CD4-positive, alpha-beta memory T cell (primary cell): ENCODE measurements around the gene GPRASP2. TPM values are rescaled to one million over a fixed set of nuclear protein-coding genes. Genes with fewer than 3 reads are reported as not detected.
"Not testable (repeated sequence)": the region's sequence is repeated elsewhere in the genome, so short reads cannot be mapped to it uniquely, and the experiment has no call there.

Source experiments
- CTCF ChIA-PET: fragments of 350-600 bp; sonication (Branson Sonifier 250); formaldehyde crosslinking; loops from one replicate; lab custom pipeline; 2021; ENCODE audit warnings: inconsistent platforms; ENCODE audit not compliant: partially characterized antibody; lab: Charles Lee
- POLR2A ChIA-PET: fragments of 350-600 bp; sonication (Branson Sonifier 250); formaldehyde crosslinking; loops from one replicate; lab custom pipeline; 2021; ENCODE audit not compliant: partially characterized antibody; lab: Charles Lee
- DNase-seq, 5 donors: peaks; one replicate each; pipeline versions ENCODE4 v3.0.0 to v3.0.0-alpha.2; 2020 to 2022; ENCODE audit warnings: mixed read lengths in 1 of 5
- H3K27ac ChIP-seq: one replicate; pipeline ENCODE4 v1.7.0; 2013; ENCODE audit warnings: low read depth, low read length
- H3K27me3 ChIP-seq: 2 replicates; pipeline ENCODE4 v1.7.0; 2013; ENCODE audit warnings: mild to moderate bottlenecking, low read length, moderate library complexity; ENCODE audit not compliant: insufficient read depth
- H3K36me3 ChIP-seq: 2 replicates; pipeline ENCODE4 v1.7.0; 2013; ENCODE audit warnings: mild to moderate bottlenecking, low read length, moderate library complexity; ENCODE audit not compliant: insufficient read depth
- H3K4me1 ChIP-seq: 2 replicates; pipeline ENCODE4 v1.7.0; 2013; ENCODE audit warnings: mild to moderate bottlenecking, low read length, moderate library complexity; ENCODE audit not compliant: insufficient read depth
- H3K4me3 ChIP-seq, 2 donors: one replicate each; pipeline ENCODE4 v1.7.0; 2013; ENCODE audit warnings: low read length in 2 of 2, mild to moderate bottlenecking in 1 of 2
- H3K9me3 ChIP-seq, 2 donors: one replicate each; pipeline ENCODE4 v1.7.0; 2013; ENCODE audit warnings: low read length in 2 of 2, control low read depth in 1 of 2; ENCODE audit not compliant: control insufficient read depth in 1 of 2
- H3K27ac Mint-ChIP-seq, 7 donors: one replicate each; pipeline ENCODE4 v1.8.0; 2020 to 2021; ENCODE audit warnings: mixed read lengths in 7 of 7, mild to moderate bottlenecking in 6 of 7, inconsistent platforms in 3 of 7, moderate library complexity in 3 of 7
- H3K27me3 Mint-ChIP-seq, 2 donors: one replicate each; pipeline ENCODE4 v1.8.0; 2020 to 2021; ENCODE audit warnings: mixed read lengths in 2 of 2
- H3K36me3 Mint-ChIP-seq, 2 donors: one replicate each; pipeline ENCODE4 v1.8.0; 2020 to 2021; ENCODE audit warnings: mixed read lengths in 2 of 2, inconsistent platforms in 1 of 2, mild to moderate bottlenecking in 1 of 2
- H3K4me1 Mint-ChIP-seq, 4 donors: one replicate each; pipeline ENCODE4 v1.8.0; 2020 to 2021; ENCODE audit warnings: mixed read lengths in 4 of 4, mild to moderate bottlenecking in 1 of 4
- H3K4me3 Mint-ChIP-seq, 8 donors: one replicate each; pipeline ENCODE4 v1.8.0; 2020 to 2021; ENCODE audit warnings: mixed read lengths in 8 of 8, mild to moderate bottlenecking in 7 of 8, moderate library complexity in 6 of 8, inconsistent platforms in 3 of 8
- H3K9me3 Mint-ChIP-seq, 8 donors: one replicate each; pipeline ENCODE4 v1.8.0; 2020 to 2021; ENCODE audit warnings: mixed read lengths in 8 of 8, mild to moderate bottlenecking in 5 of 8, inconsistent platforms in 3 of 8, moderate library complexity in 1 of 8
- intact Hi-C: fragments of 100-400 bp; cut with micrococcal nuclease; formaldehyde crosslinking; loops from one replicate; pipeline ENCODE4 v1.15.1; 2023
- polyA plus RNA-seq, 2 donors: library from polyadenylated mRNA; unstranded; fragments of 300-500 nt; fragmentation: Illumina TruSeq; gene quantifications; one replicate each; pipeline ENCODE4 v1.2.3, GENCODE V29; 2021
- total RNA-seq, 2 experiments: library from RNA; stranded (reverse); gene quantifications; one replicate each; pipeline ENCODE4 v1.2.3, GENCODE V29; 2021

GPRASP2 gene
- total and polyA plus RNA-seq, 4 experiments from 2014 or later, result 1.6 to 3.2 (median 2.0) TPM

- no peak for DNase-seq
- Histone ChIP-seq H3K4me1 (peaks cover 7% of the 10 kb centered on the region), H3K36me3 (no peaks in the 10 kb centered on the region), H3K27ac (no peak overlapping the region), H3K27me3 (no peaks in the 10 kb centered on the region), H3K9me3 (no peaks in the 10 kb centered on the region), H3K4me3 (no peak overlapping the region)
- Mint-ChIP-seq H3K4me1 (peaks cover 12 to 17% (median 14%) of the 10 kb centered on the region in 4 donors), H3K27me3 (peaks cover 6 to 10% of the 10 kb centered on the region in 2 donors), H3K9me3 (peaks cover 0 to 2% (median 0%) of the 10 kb centered on the region in 8 donors), H3K27ac (no peak overlapping the region), H3K36me3 (no peaks in the 10 kb centered on the region), H3K4me3 (no peak overlapping the region)
- intact Hi-C loops, result no loop called here
- CTCF ChIA-PET, result no interaction called here
- POLR2A ChIA-PET, result no interaction called here
Observed at GRCh38 chrX:102715967-102716366, 3.7 kb downstream of the GPRASP2 start.

GRCh38 chrX:102720237-102721168, 8.3 kb downstream of the GPRASP2 start, which contains the start of gene GPRASP3:
GPRASP3 (plus strand) TSS chrX:102720743; CDS start chrX:102748996, 28,253 bp downstream.
- peak within 1 kb of the TSS; percentile 87 to 97 (median 91) for H3K4me3 Mint-ChIP-seq
- H3K27ac Mint-ChIP-seq, result peak within 1 kb of the TSS; percentile 69 to 92 (median 88)
- peak within 1 kb of the TSS; percentile 30 for H3K27ac ChIP-seq
- CTCF ChIA-PET, result no interaction called here
- H3K27me3 ChIP-seq, result no peaks in the 10 kb centered on the region
- peaks cover 0 to 2% (median 0%) of the 10 kb centered on the region in 8 donors for H3K9me3 Mint-ChIP-seq
- H3K9me3 ChIP-seq, result no peaks in the 10 kb centered on the region
- no peaks in the 10 kb centered on the region for H3K27me3 Mint-ChIP-seq
- no peaks in the 10 kb centered on the region for H3K36me3 Mint-ChIP-seq
- POLR2A ChIA-PET, result interaction anchor here (0.5 to 1.0 kb wide), 3 partner anchors 69 to 789 kb away, joined by 3 to 4 read pairs (median 4); partner anchors contain the start of genes ARMCX5, GPRASP1 and ZMAT1
- H3K36me3 ChIP-seq, result no peaks in the 10 kb centered on the region
- peak within 1 kb of the TSS; percentile 5 to 47 for H3K4me3 ChIP-seq
- DNase-seq, result peak; percentile 56 to 78 (median 64)
- intact Hi-C loops, result loop anchor here (2.0 kb wide), 1 partner anchor 48 kb away; no protein-coding TSS in a partner anchor
- peaks cover 10 to 17% (median 11%) of the 10 kb centered on the region in 4 donors for H3K4me1 Mint-ChIP-seq
- peaks cover 5% of the 10 kb centered on the region for H3K4me1 ChIP-seq

GRCh38 chrX:102721169-102721506, 8.9 kb downstream of the GPRASP2 start:
- CTCF ChIA-PET, result not testable (repeated sequence)

GRCh38 chrX:102723456-102723855, 11.2 kb downstream of the GPRASP2 start:
- peaks cover 10 to 17% (median 11%) of the 10 kb centered on the region in 4 donors for H3K4me1 Mint-ChIP-seq
- H3K27me3 Mint-ChIP-seq, result no peaks in the 10 kb centered on the region
- no peak overlapping the region for H3K27ac Mint-ChIP-seq
- no peak overlapping the region for H3K4me3 Mint-ChIP-seq
- Histone ChIP-seq H3K4me3 (no peak overlapping the region), H3K4me1 (peaks cover 5% of the 10 kb centered on the region), H3K9me3 (no peaks in the 10 kb centered on the region), H3K27me3 (no peaks in the 10 kb centered on the region), H3K27ac (no peak overlapping the region), H3K36me3 (no peaks in the 10 kb centered on the region)
- ChIA-PET CTCF (no interaction called here), POLR2A (no interaction called here)
- no peaks in the 10 kb centered on the region for H3K9me3 Mint-ChIP-seq
- H3K36me3 Mint-ChIP-seq, result no peaks in the 10 kb centered on the region
- intact Hi-C loops, result no loop called here
- no peak for DNase-seq

More at GRCh38 chrX:102721169-102721506, 8.9 kb downstream of the GPRASP2 start:
- H3K36me3 Mint-ChIP-seq, H3K4me1 ChIP-seq, H3K27me3 Mint-ChIP-seq, H3K36me3 ChIP-seq, H3K9me3 ChIP-seq, H3K27me3 ChIP-seq, DNase-seq, H3K9me3 Mint-ChIP-seq: not testable (repeated sequence)
- H3K4me1 Mint-ChIP-seq, result peaks cover 10 to 17% (median 11%) of the 10 kb centered on the region in 4 donors
- POLR2A ChIA-PET, result interaction anchor here (0.9 kb wide), 1 partner anchor 122 kb away, joined by 4 read pairs; the partner anchor contains the start of gene ARMCX5
- H3K4me3 ChIP-seq, result peak overlapping the region in 1 of 2 donors; percentile 47
- intact Hi-C loops, result loop anchor here (2.0 kb wide), 1 partner anchor 48 kb away; no protein-coding TSS in a partner anchor
- H3K4me3 Mint-ChIP-seq, result peak overlapping the region; percentile 43 to 93 (median 91)
- peak overlapping the region in 1 of 7 donors; percentile 77 for H3K27ac Mint-ChIP-seq
- H3K27ac ChIP-seq, result peak overlapping the region; percentile 30

GRCh38 chrX:102727761-102728160, 15.5 kb downstream of the GPRASP2 start:
- no peak overlapping the region for H3K27ac Mint-ChIP-seq
- ChIA-PET CTCF (no interaction called here), POLR2A (no interaction called here)
- H3K36me3 Mint-ChIP-seq, result no peaks in the 10 kb centered on the region
- H3K4me3 Mint-ChIP-seq, result no peak overlapping the region
- Histone ChIP-seq H3K9me3 (no peaks in the 10 kb centered on the region), H3K4me3 (no peak overlapping the region), H3K4me1 (no peaks in the 10 kb centered on the region), H3K27ac (no peak overlapping the region), H3K27me3 (no peaks in the 10 kb centered on the region), H3K36me3 (no peaks in the 10 kb centered on the region)
- H3K9me3 Mint-ChIP-seq, result no peaks in the 10 kb centered on the region
- peaks cover 0 to 2% (median 0%) of the 10 kb centered on the region in 4 donors for H3K4me1 Mint-ChIP-seq
- intact Hi-C loops, result no loop called here
- no peak for DNase-seq
- H3K27me3 Mint-ChIP-seq, result no peaks in the 10 kb centered on the region

GRCh38 chrX:102728646-102729045, 16.4 kb downstream of the GPRASP2 start:
- Mint-ChIP-seq H3K27me3 (no peaks in the 10 kb centered on the region), H3K27ac (no peak overlapping the region), H3K4me1 (peaks cover 0 to 2% (median 0%) of the 10 kb centered on the region in 4 donors), H3K4me3 (no peak overlapping the region), H3K9me3 (no peaks in the 10 kb centered on the region), H3K36me3 (no peaks in the 10 kb centered on the region)
- no peaks in the 10 kb centered on the region for H3K27me3 ChIP-seq
- H3K4me3 ChIP-seq, result no peak overlapping the region
- no peak overlapping the region for H3K27ac ChIP-seq
- H3K9me3 ChIP-seq, result no peaks in the 10 kb centered on the region
- H3K36me3 ChIP-seq, result no peaks in the 10 kb centered on the region
- DNase-seq, result no peak
- ChIA-PET POLR2A (no interaction called here), CTCF (no interaction called here)
- intact Hi-C loops, result no loop called here
- no peaks in the 10 kb centered on the region for H3K4me1 ChIP-seq

GRCh38 chrX:102739657-102740056, 27.4 kb downstream of the GPRASP2 start:
- Mint-ChIP-seq H3K4me3 (no peak overlapping the region), H3K36me3 (no peaks in the 10 kb centered on the region), H3K4me1 (no peaks in the 10 kb centered on the region), H3K27me3 (no peaks in the 10 kb centered on the region), H3K27ac (peak overlapping the region in 2 of 7 donors; percentile 9 to 53), H3K9me3 (no peaks in the 10 kb centered on the region)
- no peaks in the 10 kb centered on the region for H3K27me3 ChIP-seq
- no peak overlapping the region for H3K4me3 ChIP-seq
- CTCF ChIA-PET, result no interaction called here
- H3K4me1 ChIP-seq, result no peaks in the 10 kb centered on the region
- H3K9me3 ChIP-seq, result no peaks in the 10 kb centered on the region
- DNase-seq, result no peak
- H3K27ac ChIP-seq, result no peak overlapping the region
- intact Hi-C loops, result no loop called here
- H3K36me3 ChIP-seq, result no peaks in the 10 kb centered on the region
- POLR2A ChIA-PET, result no interaction called here
